Prostate gland (tissue), 2 donors: ENCODE measurements around the gene ACOXL.

ENCODE experiments used
- POLR2A ChIP-seq: fragments of 450-650 bp; IDR thresholded peaks from one replicate; pipeline ENCODE4 v1.6.1; 2016; ENCODE audit warnings: antibody characterized with exemption, mild to moderate bottlenecking
- TF ChIP-seq, protein P1 (sequence below), 4 experiments: fragments of 200-600 bp in 2 of 4; fragments of 450-650 bp in 2 of 4; sonication (generic) in 2 of 4; IDR thresholded peaks; 1 replicate in 3 of 4; 2 replicates in 1 of 4; pipeline ENCODE4 v1.5.1; 2016 to 2019; ENCODE audit warnings: antibody characterized with exemption in 4 of 4, mild to moderate bottlenecking in 2 of 4, moderate library complexity in 2 of 4

DNA sequence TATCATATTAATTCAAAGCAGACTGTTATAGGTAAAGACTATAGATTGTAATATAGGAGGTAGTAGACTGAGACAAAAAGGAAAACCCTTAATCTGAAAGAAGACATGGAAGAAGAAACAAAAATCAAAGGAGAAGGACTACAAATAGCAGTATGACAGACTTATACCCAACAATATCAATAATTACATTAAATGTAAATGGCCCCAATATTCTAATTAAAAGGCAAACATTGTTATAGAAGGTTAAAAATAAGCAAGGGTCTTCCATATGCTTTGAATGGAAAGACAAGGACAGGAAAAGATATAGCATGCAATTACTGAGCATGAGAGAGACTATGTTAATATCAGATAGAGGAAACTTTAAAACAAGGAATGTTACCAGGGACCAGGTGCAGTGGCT is 278.8 kb downstream of the ACOXL start:
- TF ChIP-seq, protein P1, sequence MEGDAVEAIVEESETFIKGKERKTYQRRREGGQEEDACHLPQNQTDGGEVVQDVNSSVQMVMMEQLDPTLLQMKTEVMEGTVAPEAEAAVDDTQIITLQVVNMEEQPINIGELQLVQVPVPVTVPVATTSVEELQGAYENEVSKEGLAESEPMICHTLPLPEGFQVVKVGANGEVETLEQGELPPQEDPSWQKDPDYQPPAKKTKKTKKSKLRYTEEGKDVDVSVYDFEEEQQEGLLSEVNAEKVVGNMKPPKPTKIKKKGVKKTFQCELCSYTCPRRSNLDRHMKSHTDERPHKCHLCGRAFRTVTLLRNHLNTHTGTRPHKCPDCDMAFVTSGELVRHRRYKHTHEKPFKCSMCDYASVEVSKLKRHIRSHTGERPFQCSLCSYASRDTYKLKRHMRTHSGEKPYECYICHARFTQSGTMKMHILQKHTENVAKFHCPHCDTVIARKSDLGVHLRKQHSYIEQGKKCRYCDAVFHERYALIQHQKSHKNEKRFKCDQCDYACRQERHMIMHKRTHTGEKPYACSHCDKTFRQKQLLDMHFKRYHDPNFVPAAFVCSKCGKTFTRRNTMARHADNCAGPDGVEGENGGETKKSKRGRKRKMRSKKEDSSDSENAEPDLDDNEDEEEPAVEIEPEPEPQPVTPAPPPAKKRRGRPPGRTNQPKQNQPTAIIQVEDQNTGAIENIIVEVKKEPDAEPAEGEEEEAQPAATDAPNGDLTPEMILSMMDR (IDR thresholded peaks at IDR 0.05) = no peak
- TF ChIP-seq POLR2A = no peak
